GM06990 (cell line): ENCODE results near the gene GAREM1.

Source experiments
- DNase-seq: peaks from one replicate; pipeline ENCODE4 v3.0.0-alpha.2; 2011; ENCODE audit not compliant: insufficient read length; ENCODE audit errors: extremely low read depth
- H3K27me3 ChIP-seq: replicated peaks from 2 replicates; pipeline ENCODE4 v1.6.0; 2011; ENCODE audit warnings: low read length; ENCODE audit not compliant: control insufficient read depth, insufficient read depth
- H3K36me3 ChIP-seq: 2 replicates; pipeline ENCODE4 v1.5.1; 2011; ENCODE audit warnings: low read length; ENCODE audit not compliant: control insufficient read depth, insufficient read depth
- H3K4me3 ChIP-seq: replicated peaks from 2 replicates; pipeline ENCODE4 v1.5.1; 2011; ENCODE audit warnings: low read depth, mild to moderate bottlenecking, control low read depth, low read length
- TF ChIP-seq, protein P1 (sequence below): IDR thresholded peaks from 2 replicates; pipeline ENCODE4 v1.5.1; 2011; ENCODE audit warnings: low read length, control low read depth, mild to moderate bottlenecking, inconsistent platforms; ENCODE audit not compliant: insufficient read depth, poor library complexity, severe bottlenecking

GAREM1 gene

DNA sequence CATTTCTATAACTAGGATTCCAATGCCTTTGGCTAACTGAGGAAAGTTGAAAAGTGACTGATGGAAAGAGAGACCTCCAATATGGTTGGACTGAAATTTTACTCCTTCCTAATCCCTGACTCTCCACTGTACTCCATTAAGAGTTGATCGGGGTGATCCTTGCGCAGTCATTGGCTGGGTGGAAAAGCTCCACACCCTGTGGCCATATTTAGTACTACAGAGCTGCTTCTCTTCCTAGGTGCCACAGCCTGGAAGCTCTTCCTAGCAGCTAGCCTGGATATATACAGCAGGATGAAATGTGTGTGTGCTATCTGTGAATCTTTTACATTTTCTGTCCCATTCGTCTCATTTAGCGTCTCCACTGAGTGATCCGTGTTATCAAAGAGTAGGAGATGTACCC, 209.7 kb downstream of the GAREM1 start:
- DNase-seq, result no peak
- TF ChIP-seq, protein P1, sequence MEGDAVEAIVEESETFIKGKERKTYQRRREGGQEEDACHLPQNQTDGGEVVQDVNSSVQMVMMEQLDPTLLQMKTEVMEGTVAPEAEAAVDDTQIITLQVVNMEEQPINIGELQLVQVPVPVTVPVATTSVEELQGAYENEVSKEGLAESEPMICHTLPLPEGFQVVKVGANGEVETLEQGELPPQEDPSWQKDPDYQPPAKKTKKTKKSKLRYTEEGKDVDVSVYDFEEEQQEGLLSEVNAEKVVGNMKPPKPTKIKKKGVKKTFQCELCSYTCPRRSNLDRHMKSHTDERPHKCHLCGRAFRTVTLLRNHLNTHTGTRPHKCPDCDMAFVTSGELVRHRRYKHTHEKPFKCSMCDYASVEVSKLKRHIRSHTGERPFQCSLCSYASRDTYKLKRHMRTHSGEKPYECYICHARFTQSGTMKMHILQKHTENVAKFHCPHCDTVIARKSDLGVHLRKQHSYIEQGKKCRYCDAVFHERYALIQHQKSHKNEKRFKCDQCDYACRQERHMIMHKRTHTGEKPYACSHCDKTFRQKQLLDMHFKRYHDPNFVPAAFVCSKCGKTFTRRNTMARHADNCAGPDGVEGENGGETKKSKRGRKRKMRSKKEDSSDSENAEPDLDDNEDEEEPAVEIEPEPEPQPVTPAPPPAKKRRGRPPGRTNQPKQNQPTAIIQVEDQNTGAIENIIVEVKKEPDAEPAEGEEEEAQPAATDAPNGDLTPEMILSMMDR, result no peak

DNA sequence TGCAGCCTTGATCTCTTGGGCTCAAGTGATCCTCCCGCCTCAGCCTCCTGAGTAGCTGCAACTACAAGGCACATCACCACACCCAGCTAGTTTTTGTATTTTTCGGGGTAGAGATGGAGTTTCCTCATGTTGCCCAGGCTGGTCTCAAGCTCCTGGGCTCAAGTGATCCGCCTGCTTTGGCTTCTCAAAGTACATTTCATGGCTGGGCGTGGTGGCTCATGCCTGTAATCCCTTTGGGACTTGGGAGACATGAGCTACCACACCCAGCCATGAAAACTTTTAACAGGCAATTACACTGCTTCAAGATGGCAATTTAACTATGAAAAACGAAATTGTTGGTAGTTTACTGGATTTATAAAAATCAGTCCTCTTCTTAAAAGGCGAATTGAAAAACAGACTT, 211.1 kb downstream of the GAREM1 start:
- DNase-seq, result no peak
- TF ChIP-seq, protein P1, result no peak

More for the DNA sequence above, 209.7 kb downstream of the GAREM1 start:
- H3K27me3 ChIP-seq, result no peaks in the 10 kb centered on the region; the same call in 1 of the 2 replicates
- no peak overlapping the region for H3K4me3 ChIP-seq
- no peaks in the 10 kb centered on the region for H3K36me3 ChIP-seq

DNA sequence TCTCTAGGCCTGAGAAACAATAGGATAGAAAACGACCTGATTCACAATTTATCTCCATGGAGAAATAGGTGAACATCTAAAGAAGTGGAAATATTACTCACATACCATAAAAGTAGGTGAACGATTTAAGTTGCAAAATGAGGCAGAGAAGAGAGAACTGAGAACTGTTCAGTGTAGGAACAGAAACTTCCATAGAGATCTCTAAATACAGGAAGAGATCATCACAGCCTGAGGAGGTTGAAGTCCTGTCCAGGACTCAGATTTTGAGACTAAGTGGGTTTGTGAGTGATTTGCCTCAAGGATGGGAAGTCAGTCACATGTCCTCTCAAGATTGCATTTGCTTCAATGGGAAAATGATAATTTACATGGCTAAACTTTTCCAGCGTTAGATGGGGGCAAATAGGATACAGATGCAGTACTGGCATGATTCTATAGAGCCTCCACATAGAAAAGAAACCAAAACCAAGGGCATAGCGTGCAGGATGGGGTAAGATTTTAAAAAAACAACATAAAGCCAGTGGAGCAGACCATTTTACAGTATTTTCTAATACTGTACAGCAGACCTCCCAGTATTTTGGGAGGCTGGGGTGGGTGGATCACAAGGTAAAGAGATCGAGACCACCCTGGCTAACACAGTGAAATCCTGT, 212.0 kb downstream of the GAREM1 start:
- Histone ChIP-seq H3K27me3 (no peaks in the 10 kb centered on the region; the same call in 1 of the 2 replicates), H3K36me3 (no peaks in the 10 kb centered on the region), H3K4me3 (no peak overlapping the region)
- DNase-seq, result no peak
- TF ChIP-seq, protein P1, result no peak

More for the DNA sequence above, 211.1 kb downstream of the GAREM1 start:
- Histone ChIP-seq H3K27me3 (no peaks in the 10 kb centered on the region; the same call in 1 of the 2 replicates), H3K4me3 (no peak overlapping the region), H3K36me3 (no peaks in the 10 kb centered on the region)

DNA sequence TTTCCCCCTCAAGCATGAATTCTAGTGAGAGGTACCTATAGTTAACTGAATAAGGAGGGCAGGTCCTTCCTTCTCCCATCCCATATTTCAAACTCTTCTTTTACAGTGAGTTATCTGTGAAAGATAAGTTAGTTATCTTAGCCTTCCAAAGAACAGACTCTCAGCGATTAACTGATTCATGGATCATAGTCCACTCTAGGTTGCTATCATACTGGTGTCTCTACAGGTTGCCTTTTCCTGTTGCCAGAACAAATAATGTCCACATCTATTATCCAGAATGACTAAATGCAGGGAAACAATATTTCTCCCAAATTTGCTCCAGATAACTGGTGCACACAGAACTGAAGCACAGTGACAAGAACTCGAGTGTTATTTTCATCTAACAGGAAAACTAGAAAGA, 212.5 kb downstream of the GAREM1 start:
- DNase-seq, result no peak
- H3K27me3 ChIP-seq, result no peaks in the 10 kb centered on the region; the same call in 1 of the 2 replicates
- TF ChIP-seq, protein P1, result no peak
- H3K4me3 ChIP-seq, result no peak overlapping the region
- H3K36me3 ChIP-seq, result no peaks in the 10 kb centered on the region

DNA sequence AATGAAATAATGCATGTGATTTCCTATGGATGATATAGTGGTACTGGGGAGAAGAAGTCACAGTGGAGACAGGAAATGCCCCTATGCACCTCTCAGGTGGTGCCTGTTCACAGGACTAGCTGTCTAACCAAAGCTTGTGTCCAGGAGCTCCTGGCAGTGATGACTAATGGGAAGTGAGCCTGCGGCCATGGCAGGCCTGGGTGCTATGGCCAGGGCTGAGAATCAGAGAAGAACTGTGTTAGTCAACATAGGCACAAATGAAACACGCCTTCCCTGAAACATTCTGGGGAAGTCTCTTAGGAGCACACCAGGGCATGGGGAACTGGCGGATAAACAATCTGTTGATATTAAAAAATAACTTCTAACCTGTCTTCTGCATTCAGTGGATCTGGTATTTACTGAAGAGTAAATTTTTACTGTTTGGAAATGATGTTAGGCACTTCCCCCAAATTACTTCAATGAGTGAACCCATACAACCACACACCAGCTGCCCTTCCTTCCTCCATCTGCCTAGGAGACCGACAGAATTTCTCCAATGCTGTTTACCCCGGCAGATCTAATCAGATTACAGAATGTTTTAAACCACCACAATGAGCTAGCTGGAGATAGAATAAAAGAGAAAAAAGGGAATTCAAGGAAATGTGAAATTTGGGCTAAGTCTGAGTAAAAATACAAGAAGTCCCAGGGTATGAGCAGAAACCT, 213.4 kb downstream of the GAREM1 start:
- Histone ChIP-seq H3K27me3 (no peaks in the 10 kb centered on the region; the same call in 1 of the 2 replicates), H3K36me3 (no peaks in the 10 kb centered on the region), H3K4me3 (no peak overlapping the region)
- TF ChIP-seq, protein P1, result no peak
- no peak for DNase-seq
